HL-60 (cell line): ENCODE results near the gene AKR1D1.

Experiments used
- TF ChIP-seq, protein P1 (sequence below): IDR thresholded peaks from one replicate; pipeline ENCODE4 v1.5.1; 2011; ENCODE audit warnings: low read length, control low read depth, inconsistent platforms; ENCODE audit not compliant: insufficient read depth
- TF ChIP-seq, protein P2 (sequence below): IDR thresholded peaks from 2 replicates; pipeline ENCODE4 v1.6.1; 2012; ENCODE audit warnings: low read depth; ENCODE audit not compliant: insufficient replicate concordance

DNA sequence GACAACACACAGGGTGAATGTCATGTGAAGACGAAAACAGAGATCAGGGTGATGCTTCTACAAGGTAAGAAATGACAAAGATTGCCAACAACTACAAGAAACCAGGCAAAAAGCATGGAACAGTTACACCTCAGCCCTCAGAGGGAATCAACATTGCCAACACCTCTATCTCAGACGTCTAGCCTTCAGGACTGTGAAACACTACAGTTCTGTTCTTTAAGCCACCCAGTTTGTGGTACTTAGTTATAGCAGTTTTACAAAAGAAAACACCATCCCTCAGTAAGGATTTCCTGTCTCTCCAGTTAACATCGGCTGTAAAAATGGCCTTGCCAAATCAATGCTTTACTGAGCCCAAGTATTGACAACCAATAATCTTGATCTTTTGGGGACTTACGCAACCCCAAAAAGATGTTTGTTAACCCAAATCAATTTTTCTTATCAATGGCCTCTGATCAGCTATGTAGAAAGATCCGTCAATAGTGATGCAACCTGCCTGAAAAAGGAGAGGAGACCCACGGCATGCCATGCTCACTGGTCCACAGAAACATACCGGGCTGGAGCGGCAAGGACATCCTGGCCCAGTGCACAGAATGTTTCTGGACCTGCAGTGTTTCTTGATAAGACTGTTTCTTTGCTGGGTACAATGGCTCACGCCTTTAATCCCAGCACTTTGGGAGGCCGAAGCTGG, 44.0 kb downstream of the AKR1D1 start:
- TF ChIP-seq, protein P1, sequence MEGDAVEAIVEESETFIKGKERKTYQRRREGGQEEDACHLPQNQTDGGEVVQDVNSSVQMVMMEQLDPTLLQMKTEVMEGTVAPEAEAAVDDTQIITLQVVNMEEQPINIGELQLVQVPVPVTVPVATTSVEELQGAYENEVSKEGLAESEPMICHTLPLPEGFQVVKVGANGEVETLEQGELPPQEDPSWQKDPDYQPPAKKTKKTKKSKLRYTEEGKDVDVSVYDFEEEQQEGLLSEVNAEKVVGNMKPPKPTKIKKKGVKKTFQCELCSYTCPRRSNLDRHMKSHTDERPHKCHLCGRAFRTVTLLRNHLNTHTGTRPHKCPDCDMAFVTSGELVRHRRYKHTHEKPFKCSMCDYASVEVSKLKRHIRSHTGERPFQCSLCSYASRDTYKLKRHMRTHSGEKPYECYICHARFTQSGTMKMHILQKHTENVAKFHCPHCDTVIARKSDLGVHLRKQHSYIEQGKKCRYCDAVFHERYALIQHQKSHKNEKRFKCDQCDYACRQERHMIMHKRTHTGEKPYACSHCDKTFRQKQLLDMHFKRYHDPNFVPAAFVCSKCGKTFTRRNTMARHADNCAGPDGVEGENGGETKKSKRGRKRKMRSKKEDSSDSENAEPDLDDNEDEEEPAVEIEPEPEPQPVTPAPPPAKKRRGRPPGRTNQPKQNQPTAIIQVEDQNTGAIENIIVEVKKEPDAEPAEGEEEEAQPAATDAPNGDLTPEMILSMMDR = no peak
- TF ChIP-seq, protein P2, sequence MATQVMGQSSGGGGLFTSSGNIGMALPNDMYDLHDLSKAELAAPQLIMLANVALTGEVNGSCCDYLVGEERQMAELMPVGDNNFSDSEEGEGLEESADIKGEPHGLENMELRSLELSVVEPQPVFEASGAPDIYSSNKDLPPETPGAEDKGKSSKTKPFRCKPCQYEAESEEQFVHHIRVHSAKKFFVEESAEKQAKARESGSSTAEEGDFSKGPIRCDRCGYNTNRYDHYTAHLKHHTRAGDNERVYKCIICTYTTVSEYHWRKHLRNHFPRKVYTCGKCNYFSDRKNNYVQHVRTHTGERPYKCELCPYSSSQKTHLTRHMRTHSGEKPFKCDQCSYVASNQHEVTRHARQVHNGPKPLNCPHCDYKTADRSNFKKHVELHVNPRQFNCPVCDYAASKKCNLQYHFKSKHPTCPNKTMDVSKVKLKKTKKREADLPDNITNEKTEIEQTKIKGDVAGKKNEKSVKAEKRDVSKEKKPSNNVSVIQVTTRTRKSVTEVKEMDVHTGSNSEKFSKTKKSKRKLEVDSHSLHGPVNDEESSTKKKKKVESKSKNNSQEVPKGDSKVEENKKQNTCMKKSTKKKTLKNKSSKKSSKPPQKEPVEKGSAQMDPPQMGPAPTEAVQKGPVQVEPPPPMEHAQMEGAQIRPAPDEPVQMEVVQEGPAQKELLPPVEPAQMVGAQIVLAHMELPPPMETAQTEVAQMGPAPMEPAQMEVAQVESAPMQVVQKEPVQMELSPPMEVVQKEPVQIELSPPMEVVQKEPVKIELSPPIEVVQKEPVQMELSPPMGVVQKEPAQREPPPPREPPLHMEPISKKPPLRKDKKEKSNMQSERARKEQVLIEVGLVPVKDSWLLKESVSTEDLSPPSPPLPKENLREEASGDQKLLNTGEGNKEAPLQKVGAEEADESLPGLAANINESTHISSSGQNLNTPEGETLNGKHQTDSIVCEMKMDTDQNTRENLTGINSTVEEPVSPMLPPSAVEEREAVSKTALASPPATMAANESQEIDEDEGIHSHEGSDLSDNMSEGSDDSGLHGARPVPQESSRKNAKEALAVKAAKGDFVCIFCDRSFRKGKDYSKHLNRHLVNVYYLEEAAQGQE = no peak
